KOPT-K1 (cell line): ENCODE results near the gene HSPA4L.

Experiments used
- H3K27ac ChIP-seq: fragments of 200-600 bp; sonication (generic); 2 replicates; pipeline ENCODE4 v1.5.1; 2016; ENCODE audit warnings: antibody characterized with exemption, mild to moderate bottlenecking, low read depth, low read length; ENCODE audit not compliant: poor library complexity, severe bottlenecking
- H3K36me3 ChIP-seq: fragments of 200-600 bp; sonication (generic); 2 replicates; pipeline ENCODE4 v1.5.1; 2017; ENCODE audit warnings: antibody characterized with exemption, mild to moderate bottlenecking, low read length, moderate library complexity; ENCODE audit not compliant: insufficient read depth
- H3K9me3 ChIP-seq: fragments of 200-600 bp; sonication (generic); 2 replicates; pipeline ENCODE4 v1.5.1; 2017; ENCODE audit warnings: antibody characterized with exemption, low read length, mild to moderate bottlenecking; ENCODE audit not compliant: insufficient read depth, poor library complexity, severe bottlenecking

Gene HSPA4L

GRCh38 chr4:127880763-127881562 lies 98.8 kb downstream of the HSPA4L start, which contains the start of gene PLK4:
Gene PLK4 (plus strand): TSS chr4:127880893. CDS start chr4:127881135, 242 bp downstream.
- Histone ChIP-seq H3K36me3 (peaks cover 44% of the 10 kb centered on the region), H3K27ac (peak within 1 kb of the TSS; percentile 97), H3K9me3 (no peaks in the 10 kb centered on the region)

GRCh38 chr4:127881563-127881864 lies 99.4 kb downstream of the HSPA4L start:
- Histone ChIP-seq H3K9me3 (no peaks in the 10 kb centered on the region), H3K36me3 (peaks cover 50% of the 10 kb centered on the region), H3K27ac (peak overlapping the region; percentile 97)

GRCh38 chr4:127888559-127888958 lies 106.4 kb downstream of the HSPA4L start:
- H3K27ac ChIP-seq: no peak overlapping the region
- H3K36me3 ChIP-seq: peaks cover 100% of the 10 kb centered on the region
- H3K9me3 ChIP-seq: no peaks in the 10 kb centered on the region

- no peak overlapping the region for H3K27ac ChIP-seq
- peaks cover 100% of the 10 kb centered on the region for H3K36me3 ChIP-seq
- no peaks in the 10 kb centered on the region for H3K9me3 ChIP-seq
Observed at GRCh38 chr4:127889903-127890302, 107.8 kb downstream of the HSPA4L start.
